T-helper 2 cell (primary cell): Measurements from ENCODE around the gene TRAF3.
A peak's percentile ranks its signal among the peaks of the same experiment; 100 is the strongest.

Experiments used
- DNase-seq, 5 experiments: peaks; one replicate each; pipeline versions ENCODE4 v3.0.0 to v3.0.0-alpha.2; 2012 to 2022

Gene TRAF3

GRCh38 chr14:102941419-102942011, 164.3 kb downstream of the TRAF3 start:
- DNase-seq = no peak

GRCh38 chr14:102942069-102942468, 164.8 kb downstream of the TRAF3 start:
- no peak for DNase-seq

- no peak for DNase-seq
Measured at GRCh38 chr14:102943454-102943853, 166.2 kb downstream of the TRAF3 start.

GRCh38 chr14:102943979-102944378, 166.7 kb downstream of the TRAF3 start:
- DNase-seq = no peak

- no peak for DNase-seq
Measured at GRCh38 chr14:102944448-102945330, 167.4 kb downstream of the TRAF3 start.

GRCh38 chr14:102945346-102946130, 168.3 kb downstream of the TRAF3 start:
- DNase-seq = no peak

- no peak for DNase-seq
Measured at GRCh38 chr14:102947321-102948103, 170.3 kb downstream of the TRAF3 start.

- DNase-seq = no peak
Measured at GRCh38 chr14:102948698-102949061, 171.4 kb downstream of the TRAF3 start.

- peak in 1 of 5 experiments; percentile 64 for DNase-seq
Measured at GRCh38 chr14:102949062-102949800, 172.0 kb downstream of the TRAF3 start.

GRCh38 chr14:102949801-102950451, 172.7 kb downstream of the TRAF3 start:
- no peak for DNase-seq

- DNase-seq = no peak
Measured at GRCh38 chr14:102951034-102951433, 173.8 kb downstream of the TRAF3 start.

GRCh38 chr14:102951799-102952198, 174.6 kb downstream of the TRAF3 start:
- DNase-seq = no peak

- no peak for DNase-seq
Measured at GRCh38 chr14:102952276-102952675, 175.0 kb downstream of the TRAF3 start.

- no peak for DNase-seq
Measured at GRCh38 chr14:102953100-102953499, 175.9 kb downstream of the TRAF3 start.

GRCh38 chr14:102954081-102954789, 177.0 kb downstream of the TRAF3 start:
- no peak for DNase-seq

GRCh38 chr14:102955636-102956408, 178.6 kb downstream of the TRAF3 start:
- DNase-seq = no peak

GRCh38 chr14:102957222-102957621, 180.0 kb downstream of the TRAF3 start:
- DNase-seq = no peak

GRCh38 chr14:102958461-102958860, 181.2 kb downstream of the TRAF3 start:
- no peak for DNase-seq
